ENCODE measurements around the gene SSBP3.

DNA sequence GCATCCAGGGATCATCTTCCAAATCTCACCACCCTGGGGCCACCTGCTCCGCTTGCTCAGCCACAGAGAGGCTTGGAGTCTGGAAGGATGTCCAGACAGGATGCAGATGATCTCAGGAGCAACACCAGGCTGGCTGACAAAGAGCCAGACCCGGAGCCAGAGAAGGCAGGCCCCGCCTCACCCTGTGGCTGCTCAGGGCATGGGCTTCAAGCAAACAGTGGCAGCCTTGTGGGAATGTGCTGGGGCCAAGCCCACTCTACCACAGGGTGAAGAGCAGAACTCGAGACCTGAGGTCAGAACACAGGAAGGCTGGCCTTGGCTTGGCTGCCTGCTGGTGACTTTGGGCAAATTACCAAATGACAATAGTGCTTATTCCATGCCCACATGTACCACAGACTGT is 160.7 kb downstream of the SSBP3 start:
- TF ChIP-seq ZNF274 (IDR thresholded peaks at IDR 0.05; ENCODE audit: low read depth, low read length) (no peak), YY1 (IDR thresholded peaks at IDR 0.05; ENCODE audit: insufficient read depth, insufficient read length) (no peak)
